Umbilical cord (tissue), 2 donors: ENCODE data around the gene AGPAT2. TPM values are rescaled to one million over a fixed set of nuclear protein-coding genes. Genes with fewer than 3 reads are reported as not detected.
"Not testable (repeated sequence)": the region's sequence is repeated elsewhere in the genome, so short reads cannot be mapped to it uniquely, and the experiment has no call there.

Experiments
- DNase-seq: peaks from one replicate; pipeline ENCODE4 v3.0.0-alpha.2; 2015; ENCODE audit warnings: low spot score
- total RNA-seq: library from RNA; depleted of rRNA; stranded (reverse); fragments of >200 nt; gene quantifications from one replicate; pipeline ENCODE4 v1.2.3, GENCODE V29; 2014; ENCODE audit warnings: low replicate concordance; ENCODE audit not compliant: insufficient read depth

The AGPAT2 gene
- total RNA-seq, 1 donor from 2014 or later, result 32.7 TPM

- DNase-seq, result no peak
Measured at GRCh38 chr9:136646827-136647711, 40.2 kb downstream of the AGPAT2 start.

GRCh38 chr9:136645903-136646754 lies 41.1 kb downstream of the AGPAT2 start:
- peak; percentile 88 for DNase-seq

DNA sequence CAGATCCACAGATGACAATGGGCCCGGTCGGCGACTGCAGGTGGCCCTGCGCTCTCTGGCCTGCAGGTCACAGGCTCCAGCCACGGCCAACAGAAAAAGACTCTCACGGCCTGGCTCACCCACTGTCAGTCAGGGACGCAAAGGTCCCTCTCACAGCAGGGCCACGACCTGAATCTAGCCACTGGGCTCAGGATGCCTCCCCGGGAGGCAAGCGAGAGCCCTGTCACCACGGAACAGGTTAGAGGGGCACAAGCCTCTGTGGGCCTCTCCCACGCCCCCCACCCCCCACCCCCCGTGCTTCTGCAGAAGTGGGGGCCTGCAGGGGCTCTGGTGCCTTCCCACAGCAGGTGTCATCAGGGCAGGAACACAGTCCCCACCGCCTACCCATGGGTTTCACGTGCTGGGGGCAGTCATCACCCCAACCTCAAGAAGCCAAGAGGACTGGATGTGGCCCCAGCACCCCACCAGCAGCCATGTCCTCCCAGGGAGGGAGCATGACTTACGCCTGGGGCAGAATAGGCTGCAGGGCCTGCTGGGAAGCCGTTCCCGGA lies 41.8 kb downstream of the AGPAT2 start:
- DNase-seq, result no peak

DNA sequence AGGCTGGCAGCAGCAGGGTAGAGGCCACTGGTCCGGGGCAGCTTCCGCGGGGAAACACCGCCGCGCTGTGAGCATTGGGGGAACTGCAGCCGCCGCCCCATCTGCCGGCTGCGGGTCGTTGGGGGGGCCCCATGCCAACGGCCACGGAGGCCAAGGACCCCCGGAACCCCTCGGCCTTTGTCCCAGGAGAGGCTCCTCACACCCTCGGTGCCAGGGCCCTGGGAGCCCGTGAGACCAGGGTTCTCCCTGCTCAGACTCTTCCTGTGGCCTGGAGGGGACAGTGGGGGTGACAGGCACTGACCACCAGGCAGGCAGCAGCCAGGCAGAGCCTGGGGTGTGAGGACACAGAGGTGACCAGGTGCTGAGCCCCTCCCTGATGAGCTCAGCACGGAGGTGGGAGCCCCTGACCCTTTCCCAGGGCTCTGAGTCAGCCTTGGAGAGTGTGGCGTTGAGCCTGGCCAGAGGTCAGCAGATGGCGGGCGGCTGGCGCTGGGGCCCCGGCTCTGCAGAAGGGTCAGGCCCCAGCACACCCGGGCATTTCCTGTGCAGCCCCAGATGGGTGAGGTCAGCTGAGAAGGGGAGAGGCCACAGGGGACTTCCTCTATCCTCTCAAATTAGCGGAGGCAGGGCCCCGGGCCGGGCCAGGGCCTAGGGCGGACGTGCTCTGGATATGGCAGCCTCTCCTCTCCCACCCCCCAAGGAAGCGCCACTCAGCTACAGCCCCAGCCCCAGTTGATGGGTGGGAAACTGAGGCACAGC lies 42.5 kb downstream of the AGPAT2 start:
- DNase-seq, result peak; percentile 66

- DNase-seq, result peak; percentile 85
Measured at GRCh38 chr9:136644343-136644592, 43.0 kb downstream of the AGPAT2 start.

DNA sequence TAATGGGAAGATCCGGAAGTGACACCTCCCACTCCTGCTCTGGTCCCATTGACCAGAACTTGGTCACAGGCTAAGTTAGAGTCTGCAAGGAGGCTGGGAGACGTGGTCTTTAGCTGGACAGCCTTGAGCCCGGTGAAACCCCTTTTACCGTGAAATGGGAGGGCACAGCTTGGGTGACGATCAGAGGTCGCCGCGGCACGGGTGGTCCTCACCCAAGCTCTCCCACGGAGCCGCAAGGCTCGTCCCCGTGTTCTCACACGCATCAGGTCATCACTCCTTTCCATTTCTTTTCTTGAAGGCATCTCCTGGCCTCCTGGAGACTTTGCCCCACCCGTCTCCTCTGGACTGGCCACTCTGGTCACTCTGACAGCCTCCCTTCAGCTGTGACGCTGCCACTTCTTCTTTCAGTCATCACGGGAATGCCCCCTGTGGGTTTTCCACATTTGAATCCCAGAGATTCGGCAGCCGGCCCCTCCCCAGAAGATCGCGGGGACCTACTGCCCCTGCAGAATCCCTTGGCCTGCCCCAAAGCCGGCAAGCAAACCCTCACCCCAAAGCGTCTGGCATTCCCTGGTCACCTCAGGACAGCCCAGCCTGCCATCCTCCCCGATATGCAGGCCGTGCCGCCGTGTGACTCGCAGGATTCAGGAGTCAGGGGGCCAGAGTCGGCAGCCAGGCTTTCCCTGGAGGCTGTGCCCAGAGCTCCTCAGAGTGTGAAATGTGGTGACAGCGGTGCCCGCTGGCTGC lies 43.5 kb downstream of the AGPAT2 start:
- no peak for DNase-seq

- DNase-seq, result no peak
Measured at GRCh38 chr9:136642439-136642921, 44.8 kb downstream of the AGPAT2 start.

- no peak for DNase-seq
Measured at GRCh38 chr9:136640171-136641111, 46.8 kb downstream of the AGPAT2 start.

DNA sequence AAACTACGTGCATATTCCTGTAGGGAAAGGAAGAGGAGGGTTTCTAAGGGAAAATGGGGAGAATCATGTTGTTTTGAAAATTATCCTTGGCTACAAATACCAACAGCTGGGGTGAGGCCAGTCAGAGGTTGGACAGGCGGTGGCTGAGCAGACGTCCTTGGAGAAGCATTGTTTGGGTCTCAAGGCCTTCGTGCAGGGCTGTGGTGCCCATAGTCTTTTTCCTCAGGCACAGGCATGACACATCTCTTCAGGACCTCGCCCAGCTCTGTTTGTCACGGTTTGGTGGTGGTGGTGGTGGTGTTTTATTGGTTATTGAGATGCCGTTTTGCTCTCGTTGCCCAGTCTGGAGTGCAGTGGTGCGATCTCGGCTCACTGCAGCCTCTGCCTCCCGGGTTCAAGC lies 52.4 kb downstream of the AGPAT2 start:
- DNase-seq, result no peak

DNA sequence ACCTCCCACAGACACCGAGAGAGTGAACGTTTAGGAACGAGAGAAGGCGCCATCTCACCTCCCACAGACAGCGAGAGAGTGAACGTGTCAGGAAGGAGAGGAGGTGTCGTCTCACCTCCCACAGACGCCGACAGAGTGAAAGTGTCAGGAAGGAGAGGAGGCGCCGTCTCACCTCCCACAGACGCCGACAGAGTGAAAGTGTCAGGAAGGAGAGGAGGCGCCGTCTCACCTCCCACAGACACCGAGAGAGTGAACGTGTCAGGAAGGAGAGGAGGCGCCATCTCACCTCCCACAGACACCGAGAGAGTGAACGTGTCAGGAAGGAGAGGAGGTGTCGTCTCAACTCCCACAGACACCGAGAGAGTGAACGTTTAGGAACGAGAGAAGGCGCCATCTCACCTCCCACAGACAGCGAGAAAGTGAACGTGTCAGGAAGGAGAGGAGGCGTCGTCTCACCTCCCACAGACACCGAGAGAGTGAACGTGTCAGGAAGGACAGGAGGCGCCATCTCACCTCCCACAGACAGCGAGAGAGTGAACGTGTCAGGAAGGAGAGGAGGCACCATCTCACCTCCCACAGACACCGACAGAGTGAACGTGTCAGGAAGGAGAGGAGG lies 54.7 kb downstream of the AGPAT2 start:
- DNase-seq, result not testable (repeated sequence)

DNA sequence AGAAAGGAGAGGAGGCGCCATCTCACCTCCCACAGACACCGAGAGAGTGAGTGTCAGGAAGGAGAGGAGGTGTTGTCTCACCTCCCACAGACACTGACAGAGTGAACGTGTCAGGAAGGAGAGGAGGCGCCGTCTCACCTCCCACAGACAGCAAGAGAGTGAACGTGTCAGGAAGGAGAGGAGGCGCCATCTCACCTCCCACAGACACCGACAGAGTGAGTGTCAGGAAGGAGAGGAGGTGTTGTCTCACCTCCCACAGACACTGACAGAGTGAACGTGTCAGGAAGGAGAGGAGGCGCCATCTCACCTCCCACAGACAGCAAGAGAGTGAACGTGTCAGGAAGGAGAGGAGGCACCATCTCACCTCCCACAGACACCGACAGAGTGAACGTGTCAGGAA lies 55.2 kb downstream of the AGPAT2 start:
- DNase-seq, result not testable (repeated sequence)

- DNase-seq, result peak; percentile 73
Measured at GRCh38 chr9:136631038-136632000, 55.9 kb downstream of the AGPAT2 start.

GRCh38 chr9:136630662-136630992 lies 56.6 kb downstream of the AGPAT2 start:
- DNase-seq, result no peak

DNA sequence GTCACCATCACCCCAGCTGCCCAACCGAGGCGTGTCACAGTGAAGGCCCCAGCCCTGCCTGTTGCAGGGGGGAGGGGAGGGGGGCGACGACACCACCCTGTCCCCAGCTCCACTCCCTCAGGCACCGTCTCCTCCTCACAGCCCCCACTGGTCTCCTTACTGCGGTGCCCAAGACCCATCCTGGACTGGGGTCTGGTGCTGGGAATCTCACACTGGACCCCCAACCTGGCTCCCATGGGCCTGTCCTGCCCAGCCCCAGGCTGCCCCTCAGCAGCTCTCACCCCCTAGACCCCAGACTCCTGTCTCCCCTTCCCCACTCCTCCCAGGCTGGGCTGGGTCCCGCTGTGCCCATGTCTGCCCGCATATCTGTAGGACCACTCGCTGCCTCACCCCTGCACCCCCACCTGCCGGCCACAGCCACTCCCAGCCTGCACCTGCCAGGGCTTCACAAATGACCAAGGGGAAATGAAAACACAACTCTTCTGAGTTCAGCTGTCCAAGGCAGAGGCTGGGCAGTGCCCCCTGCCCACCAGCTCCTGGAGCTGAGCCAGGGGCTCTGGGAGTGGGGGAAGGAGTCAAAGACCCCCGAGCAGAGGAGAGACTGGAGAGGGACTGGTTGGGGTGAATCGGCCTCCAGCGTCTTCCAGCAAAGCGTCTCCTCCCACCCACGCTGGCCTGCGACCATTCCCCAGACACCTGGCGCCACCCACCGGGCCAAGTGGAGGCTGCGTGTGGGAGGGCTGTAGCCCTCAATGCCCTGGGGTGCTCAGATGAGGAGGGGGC lies 57.2 kb downstream of the AGPAT2 start:
- DNase-seq, result peak; percentile 31

GRCh38 chr9:136629001-136629878 lies 58.0 kb downstream of the AGPAT2 start:
- DNase-seq, result no peak

DNA sequence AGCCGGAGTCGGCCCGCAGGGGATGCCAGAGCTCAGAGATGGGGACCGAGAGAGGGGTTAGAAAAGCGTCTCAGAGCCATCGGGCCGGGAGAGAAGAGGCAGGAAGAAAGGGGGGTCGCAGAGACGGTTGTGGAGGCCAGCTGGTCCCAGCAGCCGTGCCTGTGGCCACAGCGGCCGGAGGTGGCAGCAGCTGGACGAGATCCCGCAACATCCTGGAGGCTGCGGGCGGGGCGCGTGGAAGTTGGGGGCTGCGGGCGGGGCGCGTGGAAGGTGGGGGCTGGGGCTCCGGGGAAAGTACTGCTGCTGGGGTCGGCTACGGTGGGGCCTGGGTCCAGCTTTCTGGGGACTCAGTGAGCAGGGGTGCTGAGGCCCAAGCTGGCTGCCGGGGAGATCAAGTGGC lies 59.0 kb downstream of the AGPAT2 start:
- no peak for DNase-seq
